Stimulated activated CD4-positive, alpha-beta T cell treated with anti-CD3 and anti-CD28 coated beads, Interleukin-1b, Interleukin-23, amount 100 ng/mL, for 24 hours (primary cell): ENCODE data around the gene CDK11A.
"Not testable (repeated sequence)": the region's sequence is repeated elsewhere in the genome, so short reads cannot be mapped to it uniquely, and the experiment has no call there.

Experiments
- DNase-seq, 4 experiments: peaks; one replicate each; pipeline ENCODE4 v3.0.0-alpha.2; 2020; ENCODE audit warnings: low read depth in 4 of 4, low spot score in 1 of 4

CDK11A gene

DNA sequence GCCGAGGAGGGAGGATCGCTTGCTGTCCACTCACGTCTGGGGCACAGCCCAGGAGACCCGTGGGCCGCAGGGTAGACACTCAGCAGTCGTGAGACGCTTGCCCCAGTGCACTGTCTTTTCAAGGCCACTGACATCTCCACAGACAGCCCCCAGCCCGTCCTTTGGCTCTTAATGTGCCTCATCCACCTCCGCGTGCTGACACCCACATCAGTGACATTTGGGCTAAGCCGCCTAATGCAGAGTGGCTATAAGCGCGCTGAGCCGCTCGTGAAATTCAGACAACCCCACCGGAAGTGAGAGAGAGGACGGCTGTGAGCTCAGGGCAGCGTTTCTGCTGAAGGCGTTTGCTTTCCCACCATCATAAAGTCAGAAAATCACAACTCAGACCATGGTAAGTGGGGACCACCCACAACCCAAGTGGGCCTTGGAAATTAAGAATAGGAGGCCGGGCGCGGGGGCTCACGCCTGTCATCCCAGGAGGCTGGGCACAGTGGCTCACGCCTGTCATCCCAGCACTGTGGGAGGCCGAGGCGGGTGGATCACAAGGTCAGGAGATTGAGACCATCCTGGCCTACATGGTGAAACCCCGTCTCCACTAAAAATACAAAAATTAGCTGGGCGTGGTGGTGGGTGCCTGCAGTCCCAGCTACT, 40.0 kb downstream of the CDK11A start:
- no peak for DNase-seq

DNA sequence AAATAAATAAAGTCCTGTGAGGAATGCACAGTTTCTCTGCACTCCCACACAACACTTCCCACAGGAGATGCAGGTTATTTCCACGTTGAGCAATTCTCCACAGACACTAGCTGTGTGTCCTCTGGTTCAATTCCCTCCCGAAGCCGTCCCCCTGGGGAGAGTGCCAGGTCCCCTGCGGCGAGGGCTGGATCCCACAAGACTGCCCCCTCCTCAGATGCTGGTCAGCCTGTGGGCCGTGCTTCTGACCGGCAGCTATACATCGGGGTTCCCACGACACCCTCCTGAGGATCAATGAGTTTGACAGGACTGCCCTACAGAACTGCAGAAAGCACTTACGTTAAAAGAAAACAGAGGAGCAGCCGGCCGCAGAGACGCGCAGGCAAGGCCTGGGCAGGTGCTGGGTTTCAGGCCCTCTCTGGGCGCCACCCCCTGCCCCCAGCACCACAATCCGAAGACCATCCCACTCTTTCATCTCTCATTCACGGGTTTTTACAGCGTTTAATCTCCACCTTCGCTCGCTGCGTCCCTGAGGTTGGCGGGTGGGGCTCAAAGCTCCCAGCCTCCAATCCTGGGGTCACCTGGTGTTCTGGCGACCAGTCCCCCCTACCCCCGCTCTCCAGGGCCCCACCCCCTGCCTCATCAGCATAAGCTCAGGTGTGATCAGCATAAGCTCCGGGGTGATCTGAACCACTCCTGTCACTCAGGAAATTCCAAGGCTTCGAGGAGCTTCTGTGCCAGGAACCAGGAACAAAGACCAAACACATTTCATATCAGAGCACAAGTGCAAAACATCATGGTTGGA, 40.9 kb downstream of the CDK11A start:
- no peak for DNase-seq

DNA sequence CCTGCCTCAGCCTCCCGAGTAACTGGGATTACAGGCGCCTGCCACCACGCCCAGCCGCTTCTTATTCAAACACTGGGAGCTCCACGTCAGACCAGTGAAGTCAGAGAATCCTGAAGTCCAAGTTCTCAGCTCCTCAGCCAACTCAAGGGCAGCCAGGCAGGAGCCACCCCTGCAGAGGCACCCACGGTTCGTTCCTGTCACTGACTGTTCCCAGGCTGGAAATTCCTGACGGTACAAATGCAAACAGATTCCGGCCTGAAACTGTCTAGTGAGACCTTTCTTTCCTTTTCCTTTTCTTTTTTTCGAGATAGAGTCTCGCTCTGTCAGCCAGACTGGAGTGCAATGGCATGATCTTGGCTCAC, 43.3 kb downstream of the CDK11A start:
- no peak for DNase-seq

DNA sequence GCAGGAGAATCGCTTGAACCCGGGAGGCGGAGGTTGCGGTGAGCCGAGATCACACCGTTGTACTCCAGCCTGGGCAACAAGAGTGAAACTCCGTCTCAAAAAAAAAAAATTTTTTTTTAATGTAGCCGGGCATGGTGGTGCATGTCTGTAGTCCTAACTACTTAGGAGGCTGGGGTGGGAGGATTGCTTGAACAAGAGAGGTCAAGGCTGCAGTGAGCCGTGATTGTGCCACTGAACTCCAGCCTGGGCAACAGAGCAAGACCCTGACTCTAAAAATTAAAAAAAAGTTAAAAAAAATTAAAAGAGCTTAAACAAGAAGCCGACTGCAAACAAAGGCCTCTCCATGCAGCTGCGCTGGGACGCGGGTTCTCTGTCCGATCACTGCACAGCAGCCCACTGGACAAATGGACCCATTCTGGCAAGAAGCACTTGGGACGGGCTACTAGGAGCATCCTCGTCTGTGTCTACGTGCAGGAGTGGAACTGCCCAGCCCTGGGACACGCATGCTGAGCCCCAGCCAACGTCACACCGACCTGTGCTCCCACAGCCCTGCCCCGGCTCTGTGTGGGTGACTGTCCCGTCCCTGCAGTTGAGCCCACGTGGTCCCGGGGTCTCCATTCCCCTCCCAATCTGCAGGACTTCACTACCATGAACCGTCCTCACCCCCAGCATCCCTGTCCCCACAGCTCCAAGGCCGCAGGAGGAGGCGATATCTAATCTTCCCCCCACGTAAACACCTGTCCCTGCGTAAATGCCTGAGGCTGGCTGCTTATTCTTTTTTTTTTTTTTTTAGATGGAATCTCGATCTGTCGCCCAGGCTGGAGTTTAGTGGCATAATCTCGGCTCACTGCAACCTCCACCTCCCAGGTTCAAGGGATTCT, 43.9 kb downstream of the CDK11A start:
- no peak for DNase-seq

DNA sequence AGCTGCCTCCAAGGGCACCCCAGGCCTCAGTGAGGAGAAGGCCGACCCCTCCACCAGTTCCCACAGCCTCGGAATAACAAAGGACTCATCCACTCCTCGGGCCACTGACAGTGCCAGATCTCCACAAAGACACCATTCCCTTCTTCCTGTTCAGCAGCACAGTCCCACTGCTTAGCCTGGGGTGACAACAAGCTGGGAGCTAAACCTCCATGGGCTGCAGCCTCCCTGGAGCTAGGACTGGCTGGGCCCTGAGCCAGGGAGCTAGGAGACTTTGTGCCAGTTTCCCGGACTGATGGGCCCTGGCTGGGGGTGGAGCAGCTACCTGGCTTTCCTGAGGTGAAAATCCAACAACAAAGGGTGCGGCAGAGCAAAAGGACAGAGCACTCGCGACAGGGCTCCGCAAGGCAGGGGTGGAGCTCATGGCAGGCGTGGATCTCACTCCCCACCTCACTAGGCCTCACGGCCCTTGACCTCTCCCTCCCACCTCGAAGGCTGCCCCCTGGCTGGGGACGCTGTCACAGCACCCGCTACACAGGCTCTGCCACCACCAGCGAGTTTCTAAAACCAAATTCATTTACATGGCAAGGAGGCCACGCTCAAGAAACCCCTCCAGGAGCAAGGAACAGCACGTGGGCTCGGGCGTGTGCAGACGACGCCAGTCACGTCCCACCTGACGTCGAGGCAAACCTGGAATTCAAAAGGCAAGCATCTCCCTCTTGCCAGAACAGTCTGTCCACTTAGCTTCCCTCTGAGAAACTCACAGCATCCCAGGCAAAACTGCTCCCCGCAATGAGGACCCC, 45.4 kb downstream of the CDK11A start:
- DNase-seq: peak in 2 of 4 experiments; percentile 39 to 48

DNA sequence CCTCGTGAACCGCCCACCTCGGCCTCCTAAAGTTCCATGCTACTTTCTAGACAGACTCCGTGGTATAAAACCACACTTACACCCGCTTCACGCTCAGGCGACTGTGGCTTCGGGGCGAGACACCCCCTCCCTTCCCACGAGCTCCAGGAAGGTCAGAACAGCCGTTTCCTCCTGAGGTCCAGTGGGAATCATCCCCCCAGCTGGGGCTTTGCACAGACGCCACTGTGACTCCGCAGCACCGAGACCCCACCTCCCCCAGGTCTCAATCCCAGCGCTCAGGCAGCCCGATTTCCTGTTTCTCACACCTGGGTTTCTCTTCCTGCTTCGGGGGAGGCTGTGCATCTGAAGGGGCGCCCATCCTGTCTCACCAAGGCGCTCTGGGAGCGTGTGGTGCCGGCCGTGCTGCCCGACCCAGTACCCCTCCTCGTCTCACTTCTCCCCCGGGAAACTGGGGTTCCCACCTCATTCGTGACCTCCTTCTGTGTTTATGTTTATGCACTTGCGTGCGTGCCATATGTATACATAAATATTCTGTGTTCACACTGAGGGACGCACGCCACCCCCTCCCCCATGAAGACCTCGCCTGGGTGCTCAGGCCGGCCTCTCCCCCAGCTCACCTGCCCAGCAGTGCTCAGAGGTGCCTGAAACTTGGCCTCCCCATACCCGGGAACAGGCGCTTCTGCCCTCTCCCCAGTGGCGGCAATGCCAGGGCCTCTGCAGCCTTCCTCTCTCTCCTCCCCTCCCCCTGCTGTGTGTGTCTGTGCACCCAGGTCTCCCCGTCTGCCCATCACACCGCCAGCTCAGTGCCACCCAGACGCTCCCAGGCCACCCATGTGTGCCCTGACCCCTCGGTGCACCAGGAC, 46.2 kb downstream of the CDK11A start:
- DNase-seq: peak in 3 of 4 experiments; percentile 25 to 30 (median 27)

DNA sequence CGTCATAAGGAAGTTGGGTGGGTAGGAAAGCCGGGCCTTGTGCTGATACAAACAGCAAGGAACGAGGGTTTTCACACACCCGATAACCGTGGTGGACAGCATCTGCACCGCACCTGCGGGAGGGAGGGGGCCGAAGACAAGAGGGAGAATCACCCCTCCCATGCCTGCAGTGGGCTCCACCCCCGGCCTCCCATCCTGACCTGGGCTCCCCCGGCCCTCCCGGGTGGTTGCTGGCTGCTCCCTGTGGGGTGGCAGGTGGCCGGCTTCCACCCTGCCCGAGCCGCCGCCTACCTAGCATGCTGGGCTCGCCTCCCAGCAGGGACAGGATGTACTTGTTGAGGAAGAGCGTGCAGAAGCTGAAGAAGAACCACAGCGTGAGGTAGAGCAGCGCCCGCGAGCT, 48.1 kb downstream of the CDK11A start:
- not testable (repeated sequence) for DNase-seq

DNA sequence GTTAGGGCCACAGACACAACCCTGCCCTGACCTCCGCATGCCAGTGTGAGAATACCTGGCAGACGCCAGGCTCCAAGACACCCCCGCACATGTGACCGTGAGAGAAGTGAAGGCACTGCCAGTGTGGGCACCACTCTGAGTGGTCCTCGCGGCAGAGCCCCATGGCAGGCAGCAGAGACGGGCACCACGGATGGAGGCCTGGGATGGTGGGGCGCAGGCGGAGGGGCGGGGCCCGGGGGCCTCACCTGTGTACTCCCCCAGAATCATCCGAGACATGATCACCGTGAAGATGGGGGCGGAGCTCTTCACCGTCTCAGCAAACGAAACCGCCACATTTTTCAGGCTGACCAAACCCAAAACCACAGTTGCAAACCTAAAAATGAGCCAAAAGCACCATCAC, 48.9 kb downstream of the CDK11A start:
- not testable (repeated sequence) for DNase-seq

DNA sequence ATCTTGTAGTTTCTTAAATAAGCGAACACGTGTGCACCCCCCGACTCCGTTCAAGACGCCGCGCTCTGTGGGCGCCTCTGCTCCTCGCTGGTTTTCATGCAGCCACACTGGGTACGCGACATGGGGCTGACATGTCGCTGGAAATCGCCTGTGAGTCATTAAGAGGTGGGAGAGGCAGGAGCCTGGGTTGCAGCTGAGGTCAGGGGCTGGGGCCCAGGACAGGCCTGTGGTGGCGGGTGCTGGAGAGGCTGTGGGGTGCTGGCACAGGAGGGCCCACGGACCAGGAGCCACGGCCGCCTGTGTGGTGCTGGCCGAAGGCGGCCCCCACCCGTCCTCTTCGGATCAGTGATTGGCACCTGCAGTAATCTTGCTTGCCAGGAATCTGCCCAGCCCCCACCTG, 49.4 kb downstream of the CDK11A start:
- not testable (repeated sequence) for DNase-seq

DNA sequence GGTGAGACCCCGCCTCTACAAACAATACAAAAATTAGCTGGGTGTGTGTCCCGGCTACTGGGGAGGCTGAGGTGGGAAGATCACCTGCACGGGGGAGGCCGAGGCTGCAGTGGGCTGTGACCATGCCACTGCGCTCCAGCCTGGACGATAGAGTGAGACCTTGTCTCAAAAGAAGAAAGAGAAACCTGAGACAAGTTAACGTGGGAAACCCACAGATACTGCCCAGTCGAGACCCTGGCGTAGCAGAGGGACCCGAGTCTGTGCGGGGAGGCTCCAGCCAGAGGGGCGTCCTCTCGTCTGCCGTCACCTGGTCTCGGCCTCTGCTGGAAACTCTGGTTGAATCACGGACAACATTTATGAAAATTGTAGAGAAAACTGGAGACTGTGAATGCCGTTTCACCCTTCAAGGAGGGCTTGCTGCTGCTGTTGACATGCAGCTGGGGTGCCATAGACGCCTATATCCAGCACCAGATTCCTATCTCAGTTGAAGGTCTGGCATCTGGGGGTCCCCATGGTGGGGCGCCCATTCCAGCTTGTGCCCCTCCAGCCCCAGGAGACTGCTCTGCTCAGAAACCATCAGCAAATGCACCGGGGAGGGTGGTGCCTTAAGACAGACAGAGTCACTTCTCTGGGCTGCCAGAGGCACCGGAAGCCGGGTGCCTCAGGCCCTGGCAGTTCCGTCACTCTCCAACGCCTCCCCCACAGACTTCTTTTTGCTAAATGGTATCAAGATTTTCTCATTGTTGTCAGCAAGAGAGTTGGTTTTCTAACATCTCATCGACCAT, 51.8 kb downstream of the CDK11A start:
- no peak for DNase-seq

DNA sequence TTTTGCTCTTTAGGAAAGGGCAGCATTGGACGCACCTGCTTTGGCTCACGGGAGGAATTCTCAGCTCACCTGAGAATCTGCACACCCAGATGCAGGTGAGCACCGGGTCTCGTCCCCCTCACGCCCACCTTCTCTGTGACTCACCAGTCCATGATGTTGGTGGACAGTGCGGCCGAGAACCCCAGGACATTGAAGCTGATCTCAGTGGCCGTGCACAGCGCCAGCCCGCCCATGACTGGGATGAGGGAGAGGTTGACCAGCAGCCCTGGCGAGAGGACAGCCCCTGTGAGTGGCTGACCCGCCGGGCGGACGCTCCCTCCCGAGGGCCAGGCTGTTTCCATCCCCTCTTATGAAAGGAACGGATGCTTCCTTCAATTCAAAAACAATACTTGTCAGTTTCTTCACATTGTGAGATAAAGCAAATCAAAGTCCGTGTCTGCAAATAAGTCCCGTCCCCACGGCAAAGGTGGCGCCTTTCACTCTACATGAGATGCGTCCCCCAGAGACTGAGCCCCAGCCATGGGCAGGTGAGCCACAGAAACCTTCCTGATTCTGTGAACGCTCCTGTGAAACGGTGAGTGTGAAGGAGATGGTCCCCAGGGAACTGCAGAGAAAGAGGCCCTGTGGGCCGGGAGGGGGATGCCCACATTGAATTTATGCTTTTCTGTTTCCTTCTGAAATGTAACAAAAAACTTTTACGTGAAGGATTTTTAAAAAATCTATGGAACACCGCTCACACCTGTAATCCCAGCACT, 52.6 kb downstream of the CDK11A start:
- no peak for DNase-seq

DNA sequence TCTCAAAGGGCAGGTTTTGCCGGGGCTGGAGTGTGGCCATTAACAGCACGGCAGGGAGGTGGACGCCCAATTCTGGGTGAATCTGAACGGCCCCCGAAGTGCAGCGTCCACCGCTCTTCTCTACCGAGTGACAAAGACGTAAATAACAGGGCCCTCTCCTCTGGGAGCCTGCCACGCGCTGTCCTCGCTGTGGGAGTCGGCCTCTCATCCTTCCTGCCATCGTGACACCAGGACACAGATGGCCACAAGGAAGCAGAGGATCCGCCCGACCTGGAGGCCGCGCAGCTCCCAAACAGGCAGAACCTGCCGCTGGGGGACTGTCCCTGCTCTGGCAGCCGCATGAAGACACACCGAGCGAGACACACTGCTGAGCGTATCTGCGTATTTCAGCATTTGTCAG, 53.3 kb downstream of the CDK11A start:
- no peak for DNase-seq

DNA sequence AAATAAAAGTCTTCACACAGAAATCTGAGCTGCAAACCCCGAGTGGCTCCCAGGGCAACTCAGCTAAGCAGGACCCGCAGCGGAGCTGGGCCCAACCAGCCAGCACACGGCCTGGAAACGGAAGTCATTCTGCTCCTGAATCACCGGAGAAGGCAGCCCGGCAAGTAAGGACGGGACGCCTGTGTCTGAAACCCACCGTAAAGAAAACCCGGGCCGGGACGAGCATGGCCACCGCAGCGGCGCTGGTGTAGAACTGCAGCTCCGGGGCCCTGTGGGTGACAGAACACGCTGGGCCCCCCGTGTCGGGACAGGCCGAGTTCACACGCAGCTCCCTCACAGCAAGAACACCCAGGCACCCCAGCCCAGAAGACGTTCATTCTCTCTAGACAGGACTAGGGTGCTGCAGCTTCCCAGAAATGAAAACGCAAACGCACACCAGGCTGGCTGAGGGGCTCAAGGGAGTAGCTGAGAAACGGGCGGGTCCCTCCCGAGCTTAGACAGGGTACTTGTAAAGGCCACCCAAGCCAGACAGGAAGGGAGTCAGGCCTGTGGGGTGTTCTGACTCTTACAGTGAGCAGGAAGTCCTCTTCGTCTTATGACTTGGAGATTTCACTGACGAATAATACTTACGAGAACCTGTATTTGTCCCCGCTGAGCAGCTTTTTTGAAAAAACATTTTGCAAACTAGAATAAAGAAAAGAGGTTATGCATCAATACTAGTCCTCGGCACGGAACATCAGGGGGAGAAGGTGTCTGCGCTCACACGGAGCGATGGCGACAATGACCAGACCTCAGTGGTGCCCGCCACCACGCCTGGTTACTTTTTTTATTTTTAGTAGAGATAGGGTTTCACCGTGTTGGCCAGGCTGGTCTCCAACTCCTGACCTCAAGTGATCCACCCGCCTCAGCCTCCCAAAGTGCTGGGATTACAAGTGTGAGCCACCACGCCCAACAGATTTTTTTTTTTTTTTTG, 54.4 kb downstream of the CDK11A start:
- DNase-seq: no peak

DNA sequence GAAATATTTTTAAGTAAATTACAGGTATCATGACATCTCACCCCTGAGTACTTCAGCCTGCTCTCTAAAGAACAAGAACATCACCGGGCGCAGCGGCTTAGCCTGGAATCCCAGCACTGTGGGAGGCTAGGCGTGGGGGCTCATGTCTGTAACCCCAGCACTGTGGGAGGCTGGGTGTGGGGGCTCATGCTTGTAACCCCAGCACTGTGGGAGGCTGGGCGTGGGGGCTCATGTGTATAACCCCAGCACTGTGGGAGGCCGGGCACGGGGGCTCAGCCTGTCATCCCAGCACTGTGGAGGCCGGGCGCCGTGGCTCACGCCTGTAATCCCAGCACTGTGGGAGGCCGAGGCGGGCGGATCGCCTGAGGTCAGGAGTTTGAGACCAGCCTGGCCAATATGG, 57.6 kb downstream of the CDK11A start:
- DNase-seq: no peak

DNA sequence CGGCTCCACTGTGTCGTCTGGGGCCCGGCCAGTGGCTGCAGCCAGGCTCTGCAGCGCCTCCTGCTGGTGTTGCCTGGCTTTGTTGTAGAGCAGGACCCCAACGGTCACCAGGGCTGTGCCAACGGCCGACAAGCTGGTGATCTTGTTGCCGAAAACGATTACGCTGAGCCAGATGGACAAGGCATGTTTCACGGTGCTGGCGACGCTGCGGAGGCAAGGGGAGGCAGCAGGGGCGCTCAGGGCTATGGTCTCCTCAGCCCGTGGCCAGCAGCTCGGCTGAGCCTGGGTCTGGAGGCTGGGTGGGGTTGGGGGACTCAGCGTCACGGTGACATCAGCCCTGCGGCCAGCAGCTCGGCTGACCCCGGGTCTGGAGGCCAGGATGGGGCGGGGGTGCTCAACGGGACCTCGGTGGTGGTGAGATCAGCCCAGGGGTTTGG, 58.3 kb downstream of the CDK11A start:
- DNase-seq: peak in 1 of 4 experiments; percentile 25

DNA sequence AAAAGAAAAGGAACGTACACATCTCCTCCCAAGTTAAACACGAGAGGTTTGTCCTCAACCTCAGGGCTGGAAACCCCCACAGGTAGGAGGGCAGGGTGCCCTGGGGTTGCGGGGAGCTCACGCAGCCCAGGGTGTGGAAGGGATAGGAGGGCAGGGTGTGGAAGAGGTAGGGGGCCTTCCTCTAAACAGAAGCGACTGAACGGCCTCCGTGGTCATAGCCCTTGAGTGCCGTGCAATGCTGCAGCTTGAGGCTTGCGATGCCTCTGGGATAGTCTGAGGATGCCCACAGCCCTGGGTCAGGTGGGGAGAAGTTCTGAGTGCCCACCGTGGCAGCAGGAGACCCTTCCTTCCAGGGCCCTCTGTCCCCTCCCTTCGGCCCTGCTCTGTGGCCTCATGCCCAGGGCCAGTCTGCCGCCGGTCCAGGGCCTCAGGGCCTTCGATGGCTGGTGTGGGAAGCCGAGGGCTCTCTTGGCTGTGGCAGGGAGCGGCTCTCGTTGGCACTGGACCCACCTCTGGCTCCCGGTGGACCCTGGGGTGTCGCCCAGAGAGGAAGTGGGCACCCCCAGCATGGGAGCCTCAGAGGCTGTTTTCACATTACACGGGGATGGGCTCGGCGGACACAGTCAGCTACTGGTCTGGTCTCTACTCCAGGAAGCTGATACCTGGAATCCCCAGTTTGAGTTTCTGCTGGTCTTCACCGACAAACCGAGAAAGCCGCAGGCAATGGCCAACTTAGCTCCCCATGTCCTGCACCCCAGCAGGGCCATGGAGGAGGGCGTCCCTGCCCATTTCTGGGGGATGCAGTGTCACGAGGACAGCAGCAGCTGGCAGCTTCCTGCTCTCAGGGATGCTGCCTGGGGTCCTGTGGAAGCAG, 59.0 kb downstream of the CDK11A start:
- no peak for DNase-seq
